HEK293 (cell line): ENCODE measurements around the gene SPTLC2.
A peak's percentile ranks its signal among the peaks of the same experiment; 100 is the strongest.

ENCODE experiments used
- CTCF ChIA-PET: fragments of 350-600 bp; formaldehyde crosslinking; extraction: SDS; loops from one replicate; lab custom pipeline; 2021; ENCODE audit warnings: antibody characterized with exemption; lab: Yijun Ruan, JAX
- POLR2A ChIA-PET: fragments of 300-600 bp; formaldehyde crosslinking; extraction: SDS; loops from one replicate; lab custom pipeline; 2020; ENCODE audit warnings: antibody characterized with exemption, inconsistent platforms; lab: Yijun Ruan, JAX
- H3K27ac ChIP-seq: fragments of 200-500 bp; sonication (Bioruptor generic); 2 replicates; pipeline ENCODE4 v1.5.1; 2014; ENCODE audit warnings: low read depth, low read length, control low read depth, inconsistent platforms; ENCODE audit errors: extremely low read depth
- H3K36me3 ChIP-seq, 2 experiments: fragments of 200-500 bp in 1 of 2; sonication (Bioruptor generic) in 1 of 2; 1 replicate in 1 of 2; 2 replicates in 1 of 2; pipeline ENCODE4 v1.5.1; 2014 to 2017; ENCODE audit warnings: inconsistent platforms in 2 of 2, low read length in 2 of 2; ENCODE audit not compliant: control insufficient read depth in 2 of 2, insufficient read depth in 1 of 2
- H3K4me1 ChIP-seq: fragments of 200-500 bp; sonication (Bioruptor generic); 2 replicates; pipeline ENCODE4 v1.5.1; 2014; ENCODE audit warnings: mild to moderate bottlenecking, low read length, inconsistent platforms; ENCODE audit not compliant: control insufficient read depth, insufficient read depth
- H3K4me3 ChIP-seq: 2 replicates; pipeline ENCODE4 v1.5.1; 2011; ENCODE audit warnings: low read depth, mild to moderate bottlenecking, control low read depth, low read length, moderate library complexity
- H3K9me3 ChIP-seq: fragments of 200-500 bp; sonication (Bioruptor generic); 2 replicates; pipeline ENCODE4 v1.5.1; 2014; ENCODE audit warnings: low read depth, low read length, inconsistent platforms; ENCODE audit not compliant: control insufficient read depth, insufficient read depth
- BCL11B ChIP-seq: fragments of 450-650 bp; formaldehyde crosslinking; IDR thresholded peaks from 2 replicates; pipeline ENCODE4 v1.5.1; 2016; ENCODE audit warnings: low read depth, missing biosample characterization, missing genetic modification characterization
- GLIS2 ChIP-seq: fragments of 450-650 bp; formaldehyde crosslinking; IDR thresholded peaks from 2 replicates; pipeline ENCODE4 v1.5.1; 2016; ENCODE audit warnings: missing biosample characterization, missing genetic modification characterization
- KLF16 ChIP-seq: fragments of 450-650 bp; formaldehyde crosslinking; IDR thresholded peaks from 2 replicates; pipeline ENCODE4 v1.5.1; 2017; ENCODE audit warnings: missing biosample characterization, missing genetic modification characterization
- REPIN1 ChIP-seq: fragments of 450-650 bp; formaldehyde crosslinking; IDR thresholded peaks from 2 replicates; pipeline ENCODE4 v1.5.1; 2017; ENCODE audit warnings: missing biosample characterization, missing genetic modification characterization, low read depth
- TCF7L2 ChIP-seq: IDR thresholded peaks from 2 replicates; pipeline ENCODE4 v1.6.1; 2011; ENCODE audit warnings: low read depth, mild to moderate bottlenecking, inconsistent platforms, low read length, moderate library complexity, borderline replicate concordance
- ZBTB7A ChIP-seq: fragments of 450-650 bp; formaldehyde crosslinking; IDR thresholded peaks from 2 replicates; pipeline ENCODE4 v1.5.1; 2016; ENCODE audit warnings: low read depth, missing biosample characterization, missing genetic modification characterization
- ZFHX2 ChIP-seq: fragments of 450-650 bp; formaldehyde crosslinking; conservative IDR thresholded peaks from 2 replicates; pipeline ENCODE4 v1.5.1; 2016; ENCODE audit warnings: missing biosample characterization, missing genetic modification characterization
- ZNF184 ChIP-seq: fragments of 450-650 bp; IDR thresholded peaks from 2 replicates; pipeline ENCODE4 v1.5.1; 2018; ENCODE audit warnings: missing biosample characterization, mild to moderate bottlenecking, missing genetic modification characterization
- ZNF23 ChIP-seq: fragments of 450-650 bp; formaldehyde crosslinking; IDR thresholded peaks from 2 replicates; pipeline ENCODE4 v1.5.1; 2016; ENCODE audit warnings: missing biosample characterization, missing genetic modification characterization, borderline replicate concordance
- ZNF302 ChIP-seq: fragments of 450-650 bp; formaldehyde crosslinking; IDR thresholded peaks from 2 replicates; pipeline ENCODE4 v1.5.1; 2016; ENCODE audit warnings: missing biosample characterization, missing genetic modification characterization, low read depth
- ZNF37A ChIP-seq: fragments of 450-650 bp; IDR thresholded peaks from 2 replicates; pipeline ENCODE4 v1.5.1; 2018; ENCODE audit warnings: missing biosample characterization, missing genetic modification characterization
- ZNF623 ChIP-seq: fragments of 450-650 bp; formaldehyde crosslinking; IDR thresholded peaks from 2 replicates; pipeline ENCODE4 v1.5.1; 2016; ENCODE audit warnings: missing biosample characterization, missing genetic modification characterization
- ZNF837 ChIP-seq: fragments of 450-650 bp; formaldehyde crosslinking; IDR thresholded peaks from 2 replicates; pipeline ENCODE4 v1.5.1; 2016; ENCODE audit warnings: missing biosample characterization, missing genetic modification characterization
- TF ChIP-seq, protein P1 (sequence below): fragments of 450-650 bp; formaldehyde crosslinking; optimal IDR thresholded peaks from 2 replicates; pipeline ENCODE3; 2016; ENCODE audit warnings: missing biosample characterization, mild to moderate bottlenecking, missing genetic modification characterization
- TF ChIP-seq, protein P2 (sequence below): fragments of 450-650 bp; formaldehyde crosslinking; IDR thresholded peaks from 2 replicates; pipeline ENCODE4 v1.5.1; 2016; ENCODE audit warnings: missing biosample characterization, missing genetic modification characterization
- TF ChIP-seq, protein P3 (sequence below): fragments of 450-650 bp; formaldehyde crosslinking; IDR thresholded peaks from 2 replicates; pipeline ENCODE4 v1.5.1; 2016; ENCODE audit warnings: missing biosample characterization, missing genetic modification characterization, borderline replicate concordance
- TF ChIP-seq, protein P4 (sequence below): fragments of 450-650 bp; formaldehyde crosslinking; conservative IDR thresholded peaks from 2 replicates; pipeline ENCODE4 v1.5.1; 2016; ENCODE audit warnings: low read depth, missing biosample characterization, missing genetic modification characterization
- TF ChIP-seq, protein P5 (sequence below): fragments of 450-650 bp; formaldehyde crosslinking; conservative IDR thresholded peaks from 2 replicates; pipeline ENCODE4 v1.5.1; 2016; ENCODE audit warnings: low read depth, missing biosample characterization, missing genetic modification characterization

SPTLC2 gene

DNA sequence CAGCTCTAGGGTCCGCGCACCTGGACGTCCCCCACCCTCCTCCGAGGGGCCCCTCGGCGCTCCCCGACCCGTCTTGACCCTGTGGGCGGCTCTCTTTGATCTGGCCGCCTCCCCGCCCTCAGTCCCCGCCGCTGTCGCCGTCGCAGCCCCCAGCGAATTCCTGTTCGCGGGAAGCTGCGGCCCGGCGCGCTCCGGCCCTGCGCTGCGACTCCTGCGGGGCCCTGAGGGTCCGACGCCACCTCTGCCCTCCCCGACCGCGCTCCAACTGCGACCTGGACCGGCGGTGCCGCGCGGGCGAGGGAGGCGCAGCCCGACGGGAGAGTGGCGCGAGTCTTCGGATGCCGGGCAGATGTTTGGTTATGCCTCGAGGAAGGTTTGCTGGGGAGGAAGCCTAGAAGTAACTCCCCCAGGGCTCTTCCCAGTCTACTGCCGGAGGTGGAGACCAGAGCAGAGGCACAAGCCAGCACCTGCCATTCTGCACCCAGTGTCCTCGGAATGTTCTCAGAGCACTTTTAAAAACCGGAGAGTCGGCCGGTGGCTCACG lies 117.4 kb downstream of the SPTLC2 start:
- ChIA-PET CTCF (interaction anchor here (1.2 kb wide), 1 partner anchor 40 kb away, joined by 3 read pairs; no protein-coding TSS in a partner anchor), POLR2A (interaction anchor here (1.1 kb wide), 1 partner anchor 41 kb away, joined by 3 read pairs; no protein-coding TSS in a partner anchor)
- Histone ChIP-seq H3K9me3 (no peaks in the 10 kb centered on the region), H3K4me3 (peak overlapping the region; percentile 53), H3K4me1 (no peaks in the 10 kb centered on the region), H3K36me3 (no peaks in the 10 kb centered on the region; a peak in 1 of 3 replicates), H3K27ac (no peak overlapping the region; the same call in 1 of the 2 replicates)
- TF ChIP-seq BCL11B (tag by site-specific recombination) (no peak), TCF7L2 (peak; percentile 95), ZFHX2 (tag by site-specific recombination) (peak; percentile 84), ZNF184 (no peak)
- TF ChIP-seq, protein P1, sequence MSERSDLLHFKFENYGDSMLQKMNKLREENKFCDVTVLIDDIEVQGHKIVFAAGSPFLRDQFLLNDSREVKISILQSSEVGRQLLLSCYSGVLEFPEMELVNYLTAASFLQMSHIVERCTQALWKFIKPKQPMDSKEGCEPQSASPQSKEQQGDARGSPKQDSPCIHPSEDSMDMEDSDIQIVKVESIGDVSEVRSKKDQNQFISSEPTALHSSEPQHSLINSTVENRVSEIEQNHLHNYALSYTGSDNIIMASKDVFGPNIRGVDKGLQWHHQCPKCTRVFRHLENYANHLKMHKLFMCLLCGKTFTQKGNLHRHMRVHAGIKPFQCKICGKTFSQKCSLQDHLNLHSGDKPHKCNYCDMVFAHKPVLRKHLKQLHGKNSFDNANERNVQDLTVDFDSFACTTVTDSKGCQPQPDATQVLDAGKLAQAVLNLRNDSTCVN (tag by site-specific recombination) = peak; percentile 53
- TF ChIP-seq, protein P2, sequence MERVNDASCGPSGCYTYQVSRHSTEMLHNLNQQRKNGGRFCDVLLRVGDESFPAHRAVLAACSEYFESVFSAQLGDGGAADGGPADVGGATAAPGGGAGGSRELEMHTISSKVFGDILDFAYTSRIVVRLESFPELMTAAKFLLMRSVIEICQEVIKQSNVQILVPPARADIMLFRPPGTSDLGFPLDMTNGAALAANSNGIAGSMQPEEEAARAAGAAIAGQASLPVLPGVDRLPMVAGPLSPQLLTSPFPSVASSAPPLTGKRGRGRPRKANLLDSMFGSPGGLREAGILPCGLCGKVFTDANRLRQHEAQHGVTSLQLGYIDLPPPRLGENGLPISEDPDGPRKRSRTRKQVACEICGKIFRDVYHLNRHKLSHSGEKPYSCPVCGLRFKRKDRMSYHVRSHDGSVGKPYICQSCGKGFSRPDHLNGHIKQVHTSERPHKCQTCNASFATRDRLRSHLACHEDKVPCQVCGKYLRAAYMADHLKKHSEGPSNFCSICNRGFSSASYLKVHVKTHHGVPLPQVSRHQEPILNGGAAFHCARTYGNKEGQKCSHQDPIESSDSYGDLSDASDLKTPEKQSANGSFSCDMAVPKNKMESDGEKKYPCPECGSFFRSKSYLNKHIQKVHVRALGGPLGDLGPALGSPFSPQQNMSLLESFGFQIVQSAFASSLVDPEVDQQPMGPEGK = 0 out of 2 replicates have a peak, but pooled peaks have one; percentile 11
- TF ChIP-seq, protein P3, sequence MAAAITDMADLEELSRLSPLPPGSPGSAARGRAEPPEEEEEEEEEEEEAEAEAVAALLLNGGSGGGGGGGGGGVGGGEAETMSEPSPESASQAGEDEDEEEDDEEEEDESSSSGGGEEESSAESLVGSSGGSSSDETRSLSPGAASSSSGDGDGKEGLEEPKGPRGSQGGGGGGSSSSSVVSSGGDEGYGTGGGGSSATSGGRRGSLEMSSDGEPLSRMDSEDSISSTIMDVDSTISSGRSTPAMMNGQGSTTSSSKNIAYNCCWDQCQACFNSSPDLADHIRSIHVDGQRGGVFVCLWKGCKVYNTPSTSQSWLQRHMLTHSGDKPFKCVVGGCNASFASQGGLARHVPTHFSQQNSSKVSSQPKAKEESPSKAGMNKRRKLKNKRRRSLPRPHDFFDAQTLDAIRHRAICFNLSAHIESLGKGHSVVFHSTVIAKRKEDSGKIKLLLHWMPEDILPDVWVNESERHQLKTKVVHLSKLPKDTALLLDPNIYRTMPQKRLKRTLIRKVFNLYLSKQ (tag by site-specific recombination) = no peak

DNA sequence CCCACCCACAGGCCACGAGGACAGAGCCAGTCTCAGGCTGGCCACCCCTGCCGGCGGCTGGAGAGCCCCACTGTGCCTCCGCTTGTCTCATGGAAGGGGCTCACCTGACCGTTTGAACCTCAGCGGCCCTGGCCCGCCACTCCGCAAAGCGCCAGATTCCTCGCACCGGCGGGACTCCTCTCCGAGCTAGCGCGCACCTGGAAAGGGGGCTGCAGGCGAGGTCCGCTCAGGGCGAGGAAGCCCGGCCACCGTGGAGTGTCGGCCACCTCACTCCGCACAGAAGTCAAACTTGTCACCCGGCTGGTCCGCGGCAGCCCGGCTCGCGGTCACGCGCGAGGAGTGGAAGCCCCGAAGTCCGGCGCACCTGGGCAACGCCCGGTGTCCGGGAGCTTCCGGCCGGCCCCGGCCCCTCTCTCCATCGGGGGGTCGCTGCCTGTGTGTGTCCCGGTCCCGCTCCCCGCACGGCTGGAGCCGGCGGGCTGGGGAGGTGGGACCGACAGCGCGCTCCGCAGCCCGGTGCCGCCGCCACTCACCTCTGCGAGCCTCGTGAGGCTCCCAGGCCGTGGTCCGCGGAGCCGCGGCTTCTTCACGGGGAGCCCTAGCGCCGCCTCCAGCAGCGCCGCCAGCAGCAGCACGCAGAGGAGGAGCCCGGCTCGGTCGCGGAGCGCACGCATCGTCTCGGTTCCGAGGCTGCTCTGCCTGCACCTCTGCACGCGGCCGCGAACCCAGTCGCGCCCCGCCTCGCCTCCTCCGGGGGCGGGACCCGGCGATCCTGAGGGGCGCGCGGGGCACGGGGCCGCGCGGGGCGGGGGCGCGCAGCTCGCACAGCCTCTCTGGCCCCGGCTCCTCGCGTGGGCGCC lies 118.1 kb downstream of the SPTLC2 start, which contains the start of gene ISM2:
ISM2 (minus strand) TSS at position 697 of the 860 bp plus-strand sequence; CDS start at position 674, 23 bp downstream.
- peak within 1 kb of the TSS; percentile 53 for H3K4me3 ChIP-seq
- ChIA-PET CTCF (interaction anchor here (0.7 to 1.2 kb wide), 2 partner anchors 40 to 222 kb away, joined by 3 read pairs; no protein-coding TSS in a partner anchor), POLR2A (interaction anchor here (1.1 kb wide), 1 partner anchor 40 kb away, joined by 3 read pairs; no protein-coding TSS in a partner anchor)
- H3K4me1 ChIP-seq = no peaks in the 10 kb centered on the region
- no peaks in the 10 kb centered on the region for H3K9me3 ChIP-seq
- H3K27ac ChIP-seq = peak within 1 kb of the TSS; percentile 11; the same call in 1 of the 2 replicates
- no peaks in the 10 kb centered on the region for H3K36me3 ChIP-seq
- TF ChIP-seq ZBTB7A (tag by site-specific recombination) (no peak), ZNF837 (tag by site-specific recombination) (no peak), ZNF302 (tag by site-specific recombination) (no peak), ZNF37A (tag by site-specific recombination) (no peak), ZNF623 (tag by site-specific recombination) (no peak), GLIS2 (peak; percentile 57), ZNF23 (tag by site-specific recombination) (no peak), KLF16 (tag by site-specific recombination) (no peak), REPIN1 (tag by site-specific recombination) (no peak)
- TF ChIP-seq, protein P4, sequence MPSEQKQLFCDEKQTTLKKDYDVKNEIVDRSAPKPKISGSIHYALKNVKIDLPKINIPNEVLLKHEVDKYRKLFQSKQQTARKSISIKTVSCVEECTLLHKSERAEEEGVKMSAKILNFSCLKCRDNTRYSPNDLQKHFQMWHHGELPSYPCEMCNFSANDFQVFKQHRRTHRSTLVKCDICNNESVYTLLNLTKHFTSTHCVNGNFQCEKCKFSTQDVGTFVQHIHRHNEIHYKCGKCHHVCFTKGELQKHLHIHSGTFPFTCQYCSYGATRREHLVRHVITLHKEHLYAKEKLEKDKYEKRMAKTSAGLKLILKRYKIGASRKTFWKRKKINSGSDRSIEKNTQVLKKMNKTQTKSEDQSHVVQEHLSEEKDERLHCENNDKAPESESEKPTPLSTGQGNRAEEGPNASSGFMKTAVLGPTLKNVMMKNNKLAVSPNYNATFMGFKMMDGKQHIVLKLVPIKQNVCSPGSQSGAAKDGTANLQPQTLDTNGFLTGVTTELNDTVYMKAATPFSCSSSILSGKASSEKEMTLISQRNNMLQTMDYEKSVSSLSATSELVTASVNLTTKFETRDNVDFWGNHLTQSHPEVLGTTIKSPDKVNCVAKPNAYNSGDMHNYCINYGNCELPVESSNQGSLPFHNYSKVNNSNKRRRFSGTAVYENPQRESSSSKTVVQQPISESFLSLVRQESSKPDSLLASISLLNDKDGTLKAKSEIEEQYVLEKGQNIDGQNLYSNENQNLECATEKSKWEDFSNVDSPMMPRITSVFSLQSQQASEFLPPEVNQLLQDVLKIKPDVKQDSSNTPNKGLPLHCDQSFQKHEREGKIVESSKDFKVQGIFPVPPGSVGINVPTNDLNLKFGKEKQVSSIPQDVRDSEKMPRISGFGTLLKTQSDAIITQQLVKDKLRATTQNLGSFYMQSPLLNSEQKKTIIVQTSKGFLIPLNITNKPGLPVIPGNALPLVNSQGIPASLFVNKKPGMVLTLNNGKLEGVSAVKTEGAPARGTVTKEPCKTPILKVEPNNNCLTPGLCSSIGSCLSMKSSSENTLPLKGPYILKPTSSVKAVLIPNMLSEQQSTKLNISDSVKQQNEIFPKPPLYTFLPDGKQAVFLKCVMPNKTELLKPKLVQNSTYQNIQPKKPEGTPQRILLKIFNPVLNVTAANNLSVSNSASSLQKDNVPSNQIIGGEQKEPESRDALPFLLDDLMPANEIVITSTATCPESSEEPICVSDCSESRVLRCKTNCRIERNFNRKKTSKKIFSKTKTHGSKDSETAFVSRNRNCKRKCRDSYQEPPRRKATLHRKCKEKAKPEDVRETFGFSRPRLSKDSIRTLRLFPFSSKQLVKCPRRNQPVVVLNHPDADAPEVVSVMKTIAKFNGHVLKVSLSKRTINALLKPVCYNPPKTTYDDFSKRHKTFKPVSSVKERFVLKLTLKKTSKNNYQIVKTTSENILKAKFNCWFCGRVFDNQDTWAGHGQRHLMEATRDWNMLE (tag by site-specific recombination) = no peak
- TF ChIP-seq, protein P5, sequence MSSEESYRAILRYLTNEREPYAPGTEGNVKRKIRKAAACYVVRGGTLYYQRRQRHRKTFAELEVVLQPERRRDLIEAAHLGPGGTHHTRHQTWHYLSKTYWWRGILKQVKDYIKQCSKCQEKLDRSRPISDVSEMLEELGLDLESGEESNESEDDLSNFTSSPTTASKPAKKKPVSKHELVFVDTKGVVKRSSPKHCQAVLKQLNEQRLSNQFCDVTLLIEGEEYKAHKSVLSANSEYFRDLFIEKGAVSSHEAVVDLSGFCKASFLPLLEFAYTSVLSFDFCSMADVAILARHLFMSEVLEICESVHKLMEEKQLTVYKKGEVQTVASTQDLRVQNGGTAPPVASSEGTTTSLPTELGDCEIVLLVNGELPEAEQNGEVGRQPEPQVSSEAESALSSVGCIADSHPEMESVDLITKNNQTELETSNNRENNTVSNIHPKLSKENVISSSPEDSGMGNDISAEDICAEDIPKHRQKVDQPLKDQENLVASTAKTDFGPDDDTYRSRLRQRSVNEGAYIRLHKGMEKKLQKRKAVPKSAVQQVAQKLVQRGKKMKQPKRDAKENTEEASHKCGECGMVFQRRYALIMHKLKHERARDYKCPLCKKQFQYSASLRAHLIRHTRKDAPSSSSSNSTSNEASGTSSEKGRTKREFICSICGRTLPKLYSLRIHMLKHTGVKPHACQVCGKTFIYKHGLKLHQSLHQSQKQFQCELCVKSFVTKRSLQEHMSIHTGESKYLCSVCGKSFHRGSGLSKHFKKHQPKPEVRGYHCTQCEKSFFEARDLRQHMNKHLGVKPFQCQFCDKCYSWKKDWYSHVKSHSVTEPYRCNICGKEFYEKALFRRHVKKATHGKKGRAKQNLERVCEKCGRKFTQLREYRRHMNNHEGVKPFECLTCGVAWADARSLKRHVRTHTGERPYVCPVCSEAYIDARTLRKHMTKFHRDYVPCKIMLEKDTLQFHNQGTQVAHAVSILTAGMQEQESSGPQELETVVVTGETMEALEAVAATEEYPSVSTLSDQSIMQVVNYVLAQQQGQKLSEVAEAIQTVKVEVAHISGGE (tag by site-specific recombination) = no peak
